RWPE2 (cell line): ENCODE results near the gene EDAR.

Experiments used
- ATAC-seq: fragments of 200-7000 bp; cut with Tn5 transposase; 3 replicates; pipeline ENCODE4 v1.9.1; 2021; ENCODE audit warnings: low read depth
- DNase-seq: peaks from one replicate; pipeline ENCODE4 v3.0.0-alpha.2; 2020; ENCODE audit warnings: low spot score
- H3K27ac ChIP-seq: fragments of 450-650 bp; 2 replicates; pipeline ENCODE4 v1.5.1; 2017; ENCODE audit warnings: mild to moderate bottlenecking; ENCODE audit not compliant: poor library complexity, severe bottlenecking
- H3K27me3 ChIP-seq: fragments of 250-450 bp; sonication (Bioruptor Pico); 2 replicates; pipeline ENCODE4 v1.5.1; 2021; ENCODE audit warnings: mild to moderate bottlenecking, moderate library complexity; ENCODE audit not compliant: insufficient read depth, poor library complexity, severe bottlenecking
- H3K36me3 ChIP-seq: fragments of 250-450 bp; sonication (Bioruptor Pico); 2 replicates; pipeline ENCODE4 v1.5.1; 2020; ENCODE audit warnings: low read depth, mild to moderate bottlenecking, moderate library complexity
- H3K4me1 ChIP-seq: fragments of 250-450 bp; sonication (Bioruptor Pico); 2 replicates; pipeline ENCODE4 v1.5.1; 2021; ENCODE audit warnings: mild to moderate bottlenecking, moderate library complexity; ENCODE audit not compliant: insufficient read depth, poor library complexity, severe bottlenecking
- H3K4me3 ChIP-seq: fragments of 250-450 bp; sonication (Bioruptor Pico); 2 replicates; pipeline ENCODE4 v1.5.1; 2021; ENCODE audit warnings: mild to moderate bottlenecking, moderate library complexity; ENCODE audit not compliant: severe bottlenecking
- H3K9me3 ChIP-seq: fragments of 250-450 bp; sonication (Bioruptor Pico); 2 replicates; pipeline ENCODE4 v1.5.1; 2021; ENCODE audit warnings: mild to moderate bottlenecking, moderate library complexity; ENCODE audit not compliant: severe bottlenecking
- TF ChIP-seq, protein P1 (sequence below): fragments of 450-650 bp; IDR thresholded peaks from one replicate; pipeline ENCODE4 v1.5.1; 2017; ENCODE audit warnings: mild to moderate bottlenecking, moderate library complexity; ENCODE audit not compliant: poor library complexity, severe bottlenecking

Gene EDAR

DNA sequence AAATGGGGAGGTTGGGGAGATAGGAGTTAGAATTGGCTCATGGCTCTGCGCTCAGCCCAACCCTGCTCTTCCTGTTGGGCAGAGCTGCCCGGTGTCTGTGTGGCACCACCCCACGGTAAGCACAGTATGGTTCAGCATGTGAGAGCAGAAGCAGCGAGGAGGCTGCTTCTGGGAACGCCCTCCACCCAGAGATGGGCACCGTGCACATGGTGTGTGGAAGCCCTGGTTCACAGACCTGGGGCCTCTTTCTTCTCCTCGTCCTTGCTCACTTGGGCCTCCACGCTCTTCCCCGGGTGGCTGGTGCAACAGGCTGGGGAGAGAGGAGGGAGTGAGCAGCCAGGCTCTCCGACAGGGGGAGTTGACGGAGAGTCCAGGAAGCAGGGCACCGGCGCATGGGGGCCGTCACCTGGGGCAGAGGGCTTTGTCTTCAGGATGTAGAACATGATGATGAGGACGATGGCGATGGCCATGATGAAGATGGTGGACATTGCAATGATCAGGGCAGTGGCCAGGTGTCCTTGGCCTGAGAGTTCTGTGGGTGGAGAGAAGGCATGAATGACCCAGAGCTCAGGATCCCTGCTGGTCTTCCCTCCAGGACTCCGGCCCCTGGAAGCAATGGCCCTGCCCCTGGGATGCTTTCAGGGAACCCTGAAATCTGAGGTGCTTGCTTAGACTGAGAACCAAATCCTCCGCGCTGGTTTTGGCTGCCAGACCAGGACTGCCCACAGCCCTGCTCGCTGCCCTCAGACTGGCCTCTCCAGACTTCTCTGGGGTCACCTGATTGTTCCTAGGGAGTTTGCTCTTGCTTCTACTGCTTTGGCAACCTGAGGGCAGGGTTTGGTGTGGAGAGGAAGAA lies 78.3 kb downstream of the EDAR start:
- ATAC-seq (no peak), DNase-seq (no peak)
- Histone ChIP-seq H3K27ac (no peak overlapping the region), H3K9me3 (no peaks in the 10 kb centered on the region), H3K27me3 (no peaks in the 10 kb centered on the region), H3K36me3 (no peaks in the 10 kb centered on the region), H3K4me1 (no peaks in the 10 kb centered on the region), H3K4me3 (no peak overlapping the region)
- TF ChIP-seq, protein P1, sequence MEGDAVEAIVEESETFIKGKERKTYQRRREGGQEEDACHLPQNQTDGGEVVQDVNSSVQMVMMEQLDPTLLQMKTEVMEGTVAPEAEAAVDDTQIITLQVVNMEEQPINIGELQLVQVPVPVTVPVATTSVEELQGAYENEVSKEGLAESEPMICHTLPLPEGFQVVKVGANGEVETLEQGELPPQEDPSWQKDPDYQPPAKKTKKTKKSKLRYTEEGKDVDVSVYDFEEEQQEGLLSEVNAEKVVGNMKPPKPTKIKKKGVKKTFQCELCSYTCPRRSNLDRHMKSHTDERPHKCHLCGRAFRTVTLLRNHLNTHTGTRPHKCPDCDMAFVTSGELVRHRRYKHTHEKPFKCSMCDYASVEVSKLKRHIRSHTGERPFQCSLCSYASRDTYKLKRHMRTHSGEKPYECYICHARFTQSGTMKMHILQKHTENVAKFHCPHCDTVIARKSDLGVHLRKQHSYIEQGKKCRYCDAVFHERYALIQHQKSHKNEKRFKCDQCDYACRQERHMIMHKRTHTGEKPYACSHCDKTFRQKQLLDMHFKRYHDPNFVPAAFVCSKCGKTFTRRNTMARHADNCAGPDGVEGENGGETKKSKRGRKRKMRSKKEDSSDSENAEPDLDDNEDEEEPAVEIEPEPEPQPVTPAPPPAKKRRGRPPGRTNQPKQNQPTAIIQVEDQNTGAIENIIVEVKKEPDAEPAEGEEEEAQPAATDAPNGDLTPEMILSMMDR: no peak

DNA sequence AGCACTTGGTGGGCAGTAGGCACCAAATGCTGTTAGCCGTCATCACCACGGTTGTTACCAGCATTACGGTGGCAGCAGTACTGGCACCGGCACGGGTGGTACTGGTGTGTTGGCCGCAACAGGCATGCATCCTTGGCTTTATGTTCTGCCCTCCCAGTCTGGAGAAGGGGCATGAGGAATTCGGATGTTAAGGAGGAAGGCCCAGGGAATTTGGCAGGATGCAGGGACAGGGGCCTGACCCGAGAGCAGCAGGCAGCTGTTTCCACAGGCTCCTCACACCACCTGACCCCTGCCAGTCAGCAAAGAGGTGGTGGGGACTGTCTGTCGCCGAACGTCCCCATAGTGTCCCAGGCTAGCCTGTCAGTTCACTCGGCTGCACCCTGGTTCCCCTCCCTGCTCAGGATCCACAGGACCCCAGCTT lies 79.0 kb downstream of the EDAR start:
- DNase-seq (no peak), ATAC-seq (no peak)
- Histone ChIP-seq H3K4me3 (no peak overlapping the region), H3K9me3 (no peaks in the 10 kb centered on the region), H3K27me3 (no peaks in the 10 kb centered on the region), H3K27ac (no peak overlapping the region), H3K36me3 (no peaks in the 10 kb centered on the region), H3K4me1 (no peaks in the 10 kb centered on the region)
- TF ChIP-seq, protein P1: no peak

DNA sequence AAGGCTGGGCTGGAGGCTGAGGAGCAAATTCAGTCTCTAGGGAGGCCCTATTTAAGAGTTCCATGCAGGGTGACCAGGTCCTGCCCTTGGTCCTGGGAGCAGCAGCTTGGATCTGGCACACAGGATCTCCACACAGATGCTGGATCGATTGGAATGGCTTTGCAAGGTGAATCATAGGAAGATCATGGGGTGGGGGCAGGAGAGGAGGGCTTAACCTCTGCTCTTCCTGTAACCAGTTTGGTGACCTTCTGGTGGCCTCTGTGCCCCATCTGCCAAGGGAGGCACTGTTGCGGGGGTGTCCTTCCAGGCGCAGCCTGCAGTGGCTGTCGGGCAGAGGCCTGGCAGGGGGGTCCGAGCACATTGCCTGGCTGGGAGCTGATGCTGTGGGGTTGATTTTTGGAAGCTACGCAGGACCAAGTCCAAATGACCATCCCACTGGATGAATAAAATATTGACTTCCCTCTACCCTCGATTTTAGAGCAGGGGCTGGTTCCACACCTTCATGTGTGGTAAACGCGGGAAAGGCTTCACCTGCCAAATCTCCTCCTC lies 79.7 kb downstream of the EDAR start:
- TF ChIP-seq, protein P1: no peak
- no peak for ATAC-seq
- no peak for DNase-seq
- H3K27ac ChIP-seq: no peak overlapping the region
- no peaks in the 10 kb centered on the region for H3K4me1 ChIP-seq
- no peaks in the 10 kb centered on the region for H3K9me3 ChIP-seq
- H3K27me3 ChIP-seq: no peaks in the 10 kb centered on the region
- no peaks in the 10 kb centered on the region for H3K36me3 ChIP-seq
- H3K4me3 ChIP-seq: no peak overlapping the region

DNA sequence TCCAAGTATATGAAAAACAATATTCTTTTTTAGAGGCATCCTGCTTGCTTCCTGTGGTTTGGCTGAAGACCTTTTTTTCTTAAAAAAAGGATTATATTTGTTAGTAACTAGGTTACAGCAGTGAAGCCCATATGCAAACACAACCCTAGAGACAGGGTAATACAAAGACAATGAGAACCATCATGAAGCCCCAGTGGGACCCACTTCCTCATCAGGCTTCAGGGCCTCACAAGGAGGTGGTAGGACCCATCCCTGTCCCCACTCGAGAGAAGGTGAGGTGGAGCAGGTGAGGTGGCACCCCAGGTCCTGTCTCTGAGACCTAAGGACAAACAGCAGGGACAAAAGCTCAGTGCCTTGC lies 80.3 kb downstream of the EDAR start:
- H3K27me3 ChIP-seq: no peaks in the 10 kb centered on the region
- DNase-seq: no peak
- no peak overlapping the region for H3K4me3 ChIP-seq
- no peak for ATAC-seq
- no peaks in the 10 kb centered on the region for H3K9me3 ChIP-seq
- no peaks in the 10 kb centered on the region for H3K4me1 ChIP-seq
- TF ChIP-seq, protein P1: no peak
- no peaks in the 10 kb centered on the region for H3K36me3 ChIP-seq
- no peak overlapping the region for H3K27ac ChIP-seq
